HEK293 (cell line): ENCODE data around the gene CREBRF.

Experiments
- CTCF ChIA-PET: fragments of 350-600 bp; formaldehyde crosslinking; extraction: SDS; loops from one replicate; lab custom pipeline; 2021; ENCODE audit warnings: antibody characterized with exemption; lab: Yijun Ruan, JAX
- POLR2A ChIA-PET: fragments of 300-600 bp; formaldehyde crosslinking; extraction: SDS; loops from one replicate; lab custom pipeline; 2020; ENCODE audit warnings: antibody characterized with exemption, inconsistent platforms; lab: Yijun Ruan, JAX
- H3K27ac ChIP-seq: fragments of 200-500 bp; sonication (Bioruptor generic); 2 replicates; pipeline ENCODE4 v1.5.1; 2014; ENCODE audit warnings: low read depth, low read length, control low read depth, inconsistent platforms; ENCODE audit errors: extremely low read depth
- H3K36me3 ChIP-seq, 2 experiments: fragments of 200-500 bp in 1 of 2; sonication (Bioruptor generic) in 1 of 2; 1 replicate in 1 of 2; 2 replicates in 1 of 2; pipeline ENCODE4 v1.5.1; 2014 to 2017; ENCODE audit warnings: inconsistent platforms in 2 of 2, low read length in 2 of 2; ENCODE audit not compliant: control insufficient read depth in 2 of 2, insufficient read depth in 1 of 2
- H3K4me1 ChIP-seq: fragments of 200-500 bp; sonication (Bioruptor generic); 2 replicates; pipeline ENCODE4 v1.5.1; 2014; ENCODE audit warnings: mild to moderate bottlenecking, low read length, inconsistent platforms; ENCODE audit not compliant: control insufficient read depth, insufficient read depth
- H3K4me3 ChIP-seq: 2 replicates; pipeline ENCODE4 v1.5.1; 2011; ENCODE audit warnings: low read depth, mild to moderate bottlenecking, control low read depth, low read length, moderate library complexity
- H3K9me3 ChIP-seq: fragments of 200-500 bp; sonication (Bioruptor generic); 2 replicates; pipeline ENCODE4 v1.5.1; 2014; ENCODE audit warnings: low read depth, low read length, inconsistent platforms; ENCODE audit not compliant: control insufficient read depth, insufficient read depth
- BCL11A ChIP-seq: fragments of 450-650 bp; formaldehyde crosslinking; IDR thresholded peaks from 2 replicates; pipeline ENCODE4 v1.5.1; 2016; ENCODE audit warnings: low read depth, missing biosample characterization, missing genetic modification characterization
- FEZF1 ChIP-seq: fragments of 450-650 bp; formaldehyde crosslinking; IDR thresholded peaks from 2 replicates; pipeline ENCODE4 v1.5.1; 2016; ENCODE audit warnings: missing biosample characterization, missing genetic modification characterization
- GLIS1 ChIP-seq: fragments of 450-650 bp; formaldehyde crosslinking; IDR thresholded peaks from 2 replicates; pipeline ENCODE4 v1.5.1; 2016; ENCODE audit warnings: missing biosample characterization, missing genetic modification characterization
- REST ChIP-seq: fragments of 450-650 bp; formaldehyde crosslinking; IDR thresholded peaks from 2 replicates; pipeline ENCODE4 v1.5.1; 2016; ENCODE audit warnings: missing biosample characterization, missing genetic modification characterization
- SALL2 ChIP-seq: fragments of 450-650 bp; formaldehyde crosslinking; IDR thresholded peaks from 2 replicates; pipeline ENCODE4 v1.5.0; 2017; ENCODE audit warnings: missing biosample characterization, mild to moderate bottlenecking, missing genetic modification characterization, borderline replicate concordance
- ZBTB26 ChIP-seq: fragments of 450-650 bp; formaldehyde crosslinking; optimal IDR thresholded peaks from 2 replicates; pipeline ENCODE3; 2016; ENCODE audit warnings: missing biosample characterization, mild to moderate bottlenecking, missing genetic modification characterization
- ZFP41 ChIP-seq: fragments of 450-650 bp; formaldehyde crosslinking; IDR thresholded peaks from 2 replicates; pipeline ENCODE4 v1.5.1; 2016; ENCODE audit warnings: missing biosample characterization, missing genetic modification characterization, borderline replicate concordance
- ZNF175 ChIP-seq: fragments of 450-650 bp; formaldehyde crosslinking; IDR thresholded peaks from 2 replicates; pipeline ENCODE4 v1.5.1; 2016; ENCODE audit warnings: missing biosample characterization, missing genetic modification characterization
- ZNF202 ChIP-seq: fragments of 450-650 bp; formaldehyde crosslinking; IDR thresholded peaks from 2 replicates; pipeline ENCODE4 v1.5.1; 2016; ENCODE audit warnings: missing biosample characterization, missing genetic modification characterization, borderline replicate concordance
- ZNF23 ChIP-seq: fragments of 450-650 bp; formaldehyde crosslinking; IDR thresholded peaks from 2 replicates; pipeline ENCODE4 v1.5.1; 2016; ENCODE audit warnings: missing biosample characterization, missing genetic modification characterization, borderline replicate concordance
- ZNF521 ChIP-seq: fragments of 450-650 bp; formaldehyde crosslinking; IDR thresholded peaks from 2 replicates; pipeline ENCODE4 v1.5.1; 2017; ENCODE audit warnings: missing biosample characterization, mild to moderate bottlenecking, missing genetic modification characterization
- ZNF548 ChIP-seq: fragments of 450-650 bp; formaldehyde crosslinking; IDR thresholded peaks from 2 replicates; pipeline ENCODE4 v1.5.1; 2016; ENCODE audit warnings: missing biosample characterization, missing genetic modification characterization
- ZSCAN5A ChIP-seq: fragments of 450-650 bp; formaldehyde crosslinking; IDR thresholded peaks from 2 replicates; pipeline ENCODE4 v1.5.1; 2016; ENCODE audit warnings: missing biosample characterization, missing genetic modification characterization
- TF ChIP-seq, protein P1 (sequence below): fragments of 450-650 bp; formaldehyde crosslinking; IDR thresholded peaks from 2 replicates; pipeline ENCODE4 v1.5.1; 2016; ENCODE audit warnings: missing biosample characterization, missing genetic modification characterization, low read depth
- TF ChIP-seq, protein P2 (sequence below): fragments of 450-650 bp; formaldehyde crosslinking; IDR thresholded peaks from 2 replicates; pipeline ENCODE4 v1.5.1; 2016; ENCODE audit warnings: missing biosample characterization, missing genetic modification characterization
- TF ChIP-seq, protein P3 (sequence below): fragments of 450-650 bp; IDR thresholded peaks from 2 replicates; pipeline ENCODE4 v1.5.1; 2018; ENCODE audit warnings: missing biosample characterization, mild to moderate bottlenecking, missing genetic modification characterization

The CREBRF gene

GRCh38 chr5:173175523-173175922 is 119.4 kb downstream of the CREBRF start:
- TF ChIP-seq ZNF202 (no peak), ZNF175 (no peak), ZNF23 (tag by site-specific recombination) (no peak), ZBTB26 (no peak), FEZF1 (no peak), SALL2 (no peak)
- TF ChIP-seq, protein P1, sequence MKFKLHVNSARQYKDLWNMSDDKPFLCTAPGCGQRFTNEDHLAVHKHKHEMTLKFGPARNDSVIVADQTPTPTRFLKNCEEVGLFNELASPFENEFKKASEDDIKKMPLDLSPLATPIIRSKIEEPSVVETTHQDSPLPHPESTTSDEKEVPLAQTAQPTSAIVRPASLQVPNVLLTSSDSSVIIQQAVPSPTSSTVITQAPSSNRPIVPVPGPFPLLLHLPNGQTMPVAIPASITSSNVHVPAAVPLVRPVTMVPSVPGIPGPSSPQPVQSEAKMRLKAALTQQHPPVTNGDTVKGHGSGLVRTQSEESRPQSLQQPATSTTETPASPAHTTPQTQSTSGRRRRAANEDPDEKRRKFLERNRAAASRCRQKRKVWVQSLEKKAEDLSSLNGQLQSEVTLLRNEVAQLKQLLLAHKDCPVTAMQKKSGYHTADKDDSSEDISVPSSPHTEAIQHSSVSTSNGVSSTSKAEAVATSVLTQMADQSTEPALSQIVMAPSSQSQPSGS, result no peak
- TF ChIP-seq, all 188 proteins: peak for 0
- Histone ChIP-seq H3K36me3 (no peaks in the 10 kb centered on the region), H3K4me1 (no peaks in the 10 kb centered on the region), H3K4me3 (no peak overlapping the region), H3K9me3 (no peaks in the 10 kb centered on the region), H3K27ac (no peak overlapping the region)
- ChIA-PET POLR2A (no interaction called here), CTCF (no interaction called here)

GRCh38 chr5:173178369-173178910 is 122.3 kb downstream of the CREBRF start:
- no peaks in the 10 kb centered on the region for H3K4me1 ChIP-seq
- no peaks in the 10 kb centered on the region for H3K9me3 ChIP-seq
- no peaks in the 10 kb centered on the region for H3K36me3 ChIP-seq
- TF ChIP-seq, protein P2, sequence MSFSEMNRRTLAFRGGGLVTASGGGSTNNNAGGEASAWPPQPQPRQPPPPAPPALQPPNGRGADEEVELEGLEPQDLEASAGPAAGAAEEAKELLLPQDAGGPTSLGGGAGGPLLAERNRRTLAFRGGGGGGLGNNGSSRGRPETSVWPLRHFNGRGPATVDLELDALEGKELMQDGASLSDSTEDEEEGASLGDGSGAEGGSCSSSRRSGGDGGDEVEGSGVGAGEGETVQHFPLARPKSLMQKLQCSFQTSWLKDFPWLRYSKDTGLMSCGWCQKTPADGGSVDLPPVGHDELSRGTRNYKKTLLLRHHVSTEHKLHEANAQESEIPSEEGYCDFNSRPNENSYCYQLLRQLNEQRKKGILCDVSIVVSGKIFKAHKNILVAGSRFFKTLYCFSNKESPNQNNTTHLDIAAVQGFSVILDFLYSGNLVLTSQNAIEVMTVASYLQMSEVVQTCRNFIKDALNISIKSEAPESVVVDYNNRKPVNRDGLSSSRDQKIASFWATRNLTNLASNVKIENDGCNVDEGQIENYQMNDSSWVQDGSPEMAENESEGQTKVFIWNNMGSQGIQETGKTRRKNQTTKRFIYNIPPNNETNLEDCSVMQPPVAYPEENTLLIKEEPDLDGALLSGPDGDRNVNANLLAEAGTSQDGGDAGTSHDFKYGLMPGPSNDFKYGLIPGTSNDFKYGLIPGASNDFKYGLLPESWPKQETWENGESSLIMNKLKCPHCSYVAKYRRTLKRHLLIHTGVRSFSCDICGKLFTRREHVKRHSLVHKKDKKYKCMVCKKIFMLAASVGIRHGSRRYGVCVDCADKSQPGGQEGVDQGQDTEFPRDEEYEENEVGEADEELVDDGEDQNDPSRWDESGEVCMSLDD, result no peak
- TF ChIP-seq ZSCAN5A (tag by site-specific recombination), result no peak
- TF ChIP-seq ZFP41 (tag by site-specific recombination), result no peak
- no peak for TF ChIP-seq ZNF521 (tag by site-specific recombination)
- TF ChIP-seq, protein P3, sequence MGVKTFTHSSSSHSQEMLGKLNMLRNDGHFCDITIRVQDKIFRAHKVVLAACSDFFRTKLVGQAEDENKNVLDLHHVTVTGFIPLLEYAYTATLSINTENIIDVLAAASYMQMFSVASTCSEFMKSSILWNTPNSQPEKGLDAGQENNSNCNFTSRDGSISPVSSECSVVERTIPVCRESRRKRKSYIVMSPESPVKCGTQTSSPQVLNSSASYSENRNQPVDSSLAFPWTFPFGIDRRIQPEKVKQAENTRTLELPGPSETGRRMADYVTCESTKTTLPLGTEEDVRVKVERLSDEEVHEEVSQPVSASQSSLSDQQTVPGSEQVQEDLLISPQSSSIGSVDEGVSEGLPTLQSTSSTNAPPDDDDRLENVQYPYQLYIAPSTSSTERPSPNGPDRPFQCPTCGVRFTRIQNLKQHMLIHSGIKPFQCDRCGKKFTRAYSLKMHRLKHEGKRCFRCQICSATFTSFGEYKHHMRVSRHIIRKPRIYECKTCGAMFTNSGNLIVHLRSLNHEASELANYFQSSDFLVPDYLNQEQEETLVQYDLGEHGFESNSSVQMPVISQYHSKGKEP (tag by site-specific recombination), result no peak
- no peak for TF ChIP-seq GLIS1 (tag by site-specific recombination)
- no peak for TF ChIP-seq BCL11A (tag by site-specific recombination)
- TF ChIP-seq ZNF548 (tag by site-specific recombination), result no peak
- TF ChIP-seq REST (tag by site-specific recombination), result no peak
- CTCF ChIA-PET, result interaction anchor here (0.7 kb wide), 1 partner anchor 505 kb away, joined by 4 read pairs; no protein-coding TSS in a partner anchor
- H3K27ac ChIP-seq, result no peak overlapping the region
- POLR2A ChIA-PET, result no interaction called here
- no peak overlapping the region for H3K4me3 ChIP-seq
